ENCODE results near the gene RPL39. TPM values are rescaled to one million over a fixed set of nuclear protein-coding genes. Genes with fewer than 3 reads are reported as not detected.
A peak's percentile ranks its signal among the peaks of the same experiment; 100 is the strongest.

The RPL39 gene
- total and polyA plus RNA-seq, 8 donors, result 117 to 8,391 (median 2,589) TPM

GRCh38 chrX:119762718-119763117 lies 28.7 kb downstream of the RPL39 start:
- no peak overlapping the region for H3K27ac ChIP-seq
- DNase-seq, result no peak
- intact Hi-C loops (cut with DNase I; ENCODE audit: low total_unique reads), result no loop called here
- no peak for TF ChIP-seq CTCF (IDR thresholded peaks at IDR 0.05)
- H3K4me1 ChIP-seq, result peaks cover 0 to 16% (median 15%) of the 10 kb centered on the region in 4 donors
- WGBS, 5 donors, result 33 to 76% (median 59%) methylated on average over 1 to 3 of the region's 3 CpGs
- H3K9me3 ChIP-seq, result no peaks in the 10 kb centered on the region
- H3K27me3 ChIP-seq, result peaks cover 0 to 12% (median 0%) of the 10 kb centered on the region in 3 donors
- H3K36me3 ChIP-seq, result no peaks in the 10 kb centered on the region
- H3K4me3 ChIP-seq, result no peak overlapping the region

- intact Hi-C loops (cut with DNase I; ENCODE audit: low total_unique reads), result no loop called here
- Histone ChIP-seq H3K4me3 (peak overlapping the region in 1 of 4 donors; percentile 54), H3K27me3 (peaks cover 0 to 12% (median 0%) of the 10 kb centered on the region in 3 donors), H3K27ac (no peak overlapping the region), H3K36me3 (no peaks in the 10 kb centered on the region), H3K9me3 (no peaks in the 10 kb centered on the region), H3K4me1 (peaks cover 0 to 31% (median 27%) of the 10 kb centered on the region in 4 donors)
- 81 to 87% (median 83%) methylated on average over 13 to 18 of the region's 18 CpGs for WGBS, 5 donors
- TF ChIP-seq POLR2A (IDR thresholded peaks at IDR 0.05) (no peak), EP300 (IDR thresholded peaks at IDR 0.05) (no peak), POLR2AphosphoS5 (IDR thresholded peaks at IDR 0.05) (no peak), CTCF (IDR thresholded peaks at IDR 0.05) (no peak)
- no peak for DNase-seq
Observed at GRCh38 chrX:119760026-119760877, 31.2 kb downstream of the RPL39 start.

- H3K27ac ChIP-seq, result peak overlapping the region in 3 of 5 donors; percentile 70 to 79 (median 73)
- intact Hi-C loops (cut with DNase I; ENCODE audit: low total_unique reads), result no loop called here
- peaks cover 0 to 31% (median 27%) of the 10 kb centered on the region in 4 donors for H3K4me1 ChIP-seq
- DNase-seq, result no peak
- no peaks in the 10 kb centered on the region for H3K9me3 ChIP-seq
- H3K4me3 ChIP-seq, result peak overlapping the region; percentile 47 to 63 (median 54)
- WGBS, 5 donors, result 25 to 59% (median 44%) methylated on average over 26 to 44 of the region's 44 CpGs; no CpG with 5 or more reads in 1 of the 5 donors
- TF ChIP-seq CTCF (IDR thresholded peaks at IDR 0.05) (no peak), POLR2A (IDR thresholded peaks at IDR 0.05) (no peak), POLR2AphosphoS5 (IDR thresholded peaks at IDR 0.05) (no peak)
- H3K36me3 ChIP-seq, result no peaks in the 10 kb centered on the region
- peaks cover 0 to 12% (median 0%) of the 10 kb centered on the region in 3 donors for H3K27me3 ChIP-seq
Observed at GRCh38 chrX:119759248-119759766, 32.1 kb downstream of the RPL39 start.

- peak overlapping the region; percentile 47 to 63 (median 54) for H3K4me3 ChIP-seq
- peak in 1 of 2 donors; percentile 54 for DNase-seq
- H3K4me1 ChIP-seq, result peaks cover 0 to 31% (median 27%) of the 10 kb centered on the region in 4 donors
- WGBS, 5 donors, result 1 to 31% (median 18%) methylated on average over 7 to 53 of the region's 54 CpGs; no CpG with 5 or more reads in 1 of the 5 donors
- H3K9me3 ChIP-seq, result no peaks in the 10 kb centered on the region
- peak overlapping the region; percentile 63 to 79 (median 72) for H3K27ac ChIP-seq
- peaks cover 0 to 12% (median 0%) of the 10 kb centered on the region in 3 donors for H3K27me3 ChIP-seq
- no peaks in the 10 kb centered on the region for H3K36me3 ChIP-seq
- intact Hi-C loops (cut with DNase I; ENCODE audit: low total_unique reads), result no loop called here
- no peak for TF ChIP-seq EP300 (IDR thresholded peaks at IDR 0.05)
- TF ChIP-seq POLR2AphosphoS5 (IDR thresholded peaks at IDR 0.05), result no peak
- TF ChIP-seq POLR2A (IDR thresholded peaks at IDR 0.05), result no peak
- no peak for TF ChIP-seq CTCF (IDR thresholded peaks at IDR 0.05)
Observed at GRCh38 chrX:119758731-119759247, 32.6 kb downstream of the RPL39 start.
